SK-N-SH (cell line): ENCODE data around the gene CYTL1. TPM values are rescaled to one million over a fixed set of nuclear protein-coding genes. Genes with fewer than 3 reads are reported as not detected.

Experiments used
- CTCF ChIA-PET: fragments of 300-600, 350-600 bp; formaldehyde crosslinking; extraction: SDS; loops from one replicate; lab custom pipeline; 2021; lab: Yijun Ruan, JAX
- POLR2A ChIA-PET: fragments of 350-600 bp; sonication (Branson Sonifier 250); formaldehyde crosslinking; extraction: SDS; loops from one replicate; lab custom pipeline; 2020; ENCODE audit warnings: antibody characterized with exemption, inconsistent platforms; lab: Yijun Ruan, JAX
- DNase-seq: peaks from one replicate; pipeline ENCODE4 v3.0.0; 2012
- H2AFZ ChIP-seq: fragments of 200-600 bp; sonication (generic); 2 replicates; pipeline ENCODE4 v1.8.1; 2016; ENCODE audit warnings: antibody characterized with exemption, mild to moderate bottlenecking, low read depth
- H3F3A ChIP-seq: fragments of 200-600 bp; sonication (generic); replicated peaks from 2 replicates; pipeline ENCODE3; 2016; ENCODE audit warnings: antibody characterized with exemption, mild to moderate bottlenecking; ENCODE audit not compliant: insufficient read depth
- H3K27ac ChIP-seq, 2 experiments: fragments of 200-500 bp in 1 of 2; fragments of 200-600 bp in 1 of 2; sonication (Bioruptor generic) in 1 of 2; sonication (generic), shearing (Covaris generic) in 1 of 2; 2 replicates each; pipeline versions ENCODE4 v1.5.1 to v1.6.1; 2014 to 2016; ENCODE audit warnings: low read depth in 2 of 2, inconsistent platforms in 1 of 2, low read length in 1 of 2, mild to moderate bottlenecking in 1 of 2, mixed read lengths in 1 of 2
- H3K27me3 ChIP-seq: fragments of 200-600 bp; sonication (generic), shearing (Covaris generic); 2 replicates; pipeline ENCODE4 v1.6.1; 2016; ENCODE audit warnings: mixed run types; ENCODE audit not compliant: insufficient read depth
- H3K36me3 ChIP-seq, 2 experiments: fragments of 200-500 bp in 1 of 2; fragments of 200-600 bp in 1 of 2; sonication (Bioruptor generic) in 1 of 2; sonication (generic) in 1 of 2; replicated peaks in 1 of 2; 2 replicates each; pipeline versions ENCODE3 to v1.5.1; 2014 to 2016; ENCODE audit warnings: low read length in 1 of 2, mild to moderate bottlenecking in 1 of 2; ENCODE audit not compliant: insufficient read depth in 2 of 2, control insufficient read depth in 1 of 2
- H3K4me1 ChIP-seq, 2 experiments: fragments of 200-500 bp in 1 of 2; fragments of 200-600 bp in 1 of 2; sonication (Bioruptor generic) in 1 of 2; sonication (generic), shearing (Covaris generic) in 1 of 2; 2 replicates each; pipeline versions ENCODE4 v1.5.1 to v1.6.1; 2014 to 2016; ENCODE audit warnings: low read depth in 1 of 2, low read length in 1 of 2, mixed run types in 1 of 2; ENCODE audit not compliant: insufficient read depth in 2 of 2, control insufficient read depth in 1 of 2
- H3K4me2 ChIP-seq: fragments of 200-600 bp; sonication (generic), shearing (Covaris generic); 2 replicates; pipeline ENCODE4 v1.6.1; 2017; ENCODE audit warnings: mixed run types
- H3K4me3 ChIP-seq, 2 experiments: fragments of 200-500 bp in 1 of 2; fragments of 200-600 bp in 1 of 2; sonication (Bioruptor generic) in 1 of 2; sonication (generic), shearing (Covaris generic) in 1 of 2; 2 replicates each; pipeline versions ENCODE4 v1.5.1 to v1.8.1; 2014 to 2016; ENCODE audit warnings: low read depth in 2 of 2, inconsistent platforms in 1 of 2, low read length in 1 of 2, mild to moderate bottlenecking in 1 of 2, mixed read lengths in 1 of 2, moderate library complexity in 1 of 2
- H3K79me2 ChIP-seq: fragments of 200-600 bp; sonication (generic); 2 replicates; pipeline ENCODE4 v1.8.1; 2017; ENCODE audit warnings: mild to moderate bottlenecking; ENCODE audit not compliant: insufficient read depth
- H3K9ac ChIP-seq: fragments of 200-600 bp; sonication (generic); 2 replicates; pipeline ENCODE4 v1.6.1; 2017; ENCODE audit warnings: mixed run types
- H3K9me2 ChIP-seq: fragments of 200-600 bp; sonication (generic); 2 replicates; pipeline ENCODE4 v1.6.1; 2017; ENCODE audit warnings: mixed run types
- H3K9me3 ChIP-seq: fragments of 200-600 bp; sonication (generic); 2 replicates; pipeline ENCODE4 v1.6.1; 2017; ENCODE audit warnings: mixed run types, mild to moderate bottlenecking, moderate library complexity
- H4K20me1 ChIP-seq: fragments of 200-600 bp; sonication (generic); 2 replicates; pipeline ENCODE4 v1.6.1; 2017; ENCODE audit warnings: mild to moderate bottlenecking, mixed run types; ENCODE audit not compliant: insufficient read depth
- CHD2 ChIP-seq: fragments of 150-350 bp; IDR thresholded peaks from 2 replicates; pipeline ENCODE4 v1.6.1; 2018; ENCODE audit warnings: low read length; ENCODE audit not compliant: partially characterized antibody
- ELF1 ChIP-seq: IDR thresholded peaks from 2 replicates; pipeline ENCODE4 v1.4.0; 2012
- EP300 ChIP-seq, 2 experiments: IDR thresholded peaks; 2 replicates each; pipeline versions ENCODE4 v1.4.0 to v1.6.1; 2012; ENCODE audit warnings: borderline replicate concordance in 1 of 2, low read depth in 1 of 2, low read length in 1 of 2
- EZH2phosphoT487 ChIP-seq: fragments of 200-600 bp; sonication (generic); IDR thresholded peaks from 2 replicates; pipeline ENCODE4 v1.6.1; 2017; ENCODE audit warnings: low read depth, mixed run types, mild to moderate bottlenecking, antibody characterized with exemption, moderate library complexity, borderline replicate concordance
- GATA2 ChIP-seq: sonication (generic); formaldehyde crosslinking; IDR thresholded peaks from 2 replicates; pipeline ENCODE4 v1.5.0; 2020; ENCODE audit warnings: mild to moderate bottlenecking, missing genetic modification reagents
- JUND ChIP-seq: IDR thresholded peaks from 2 replicates; pipeline ENCODE4 v1.4.0; 2012
- MAX ChIP-seq: IDR thresholded peaks from 2 replicates; pipeline ENCODE4 v1.4.0; 2012; ENCODE audit warnings: low read depth
- MEF2A ChIP-seq: IDR thresholded peaks from 2 replicates; pipeline ENCODE4 v1.4.0; 2012; ENCODE audit warnings: low read depth, borderline replicate concordance
- NRF1 ChIP-seq: IDR thresholded peaks from 2 replicates; pipeline ENCODE4 v1.6.1; 2012; ENCODE audit warnings: low read depth, mild to moderate bottlenecking, low read length
- POLR2AphosphoS5 ChIP-seq: IDR thresholded peaks from 2 replicates; pipeline ENCODE4 v1.6.1; 2012; ENCODE audit warnings: low read depth, low read length
- RFX5 ChIP-seq: IDR thresholded peaks from 2 replicates; pipeline ENCODE4 v1.6.1; 2012; ENCODE audit warnings: mild to moderate bottlenecking, improper control_type of control experiment, low read length
- SIN3A ChIP-seq: IDR thresholded peaks from 2 replicates; pipeline ENCODE4 v1.6.1; 2012; ENCODE audit warnings: low read depth, mild to moderate bottlenecking, low read length, moderate library complexity, borderline replicate concordance
- SMC3 ChIP-seq: IDR thresholded peaks from 2 replicates; pipeline ENCODE4 v1.6.1; 2012; ENCODE audit warnings: low read depth, low read length, improper control_type of control experiment
- TCF12 ChIP-seq: IDR thresholded peaks from 2 replicates; pipeline ENCODE4 v1.4.0; 2012
- TEAD4 ChIP-seq: IDR thresholded peaks from 2 replicates; pipeline ENCODE4 v1.4.0; 2012; ENCODE audit warnings: mild to moderate bottlenecking, borderline replicate concordance; ENCODE audit not compliant: insufficient read depth
- USF2 ChIP-seq: fragments of 150-350 bp; IDR thresholded peaks from 2 replicates; pipeline ENCODE4 v1.6.1; 2017; ENCODE audit warnings: antibody characterized with exemption, low read length, low read depth, borderline replicate concordance
- YY1 ChIP-seq: IDR thresholded peaks from 2 replicates; pipeline ENCODE4 v1.4.0; 2012; ENCODE audit warnings: low read depth, mild to moderate bottlenecking
- WGBS: methylation state at CpG from one replicate; pipeline ENCODE4 v1.1.6; 2017; ENCODE audit warnings: low lambda C conversion rate; 5-methylcytosine and 5-hydroxymethylcytosine counted together
- polyA plus RNA-seq, 3 experiments: library from polyadenylated mRNA; depleted of rRNA; stranded (reverse); fragments of >200 nt; gene quantifications; 2 replicates each; pipeline ENCODE4 v1.2.3, GENCODE V29; 2012
- TF ChIP-seq, protein P1 (sequence below): IDR thresholded peaks from 2 replicates; pipeline ENCODE4; 2012
- TF ChIP-seq, protein P2 (sequence below): IDR thresholded peaks from 2 replicates; pipeline ENCODE4 v1.6.1; 2012; ENCODE audit warnings: mild to moderate bottlenecking, low read depth, low read length, moderate library complexity

Gene CYTL1
- polyA plus RNA-seq, 1 of the 3 experiments (the other 2 are of a cell fraction) = 3.0 TPM

GRCh38 chr4:4981427-4981826 is 37.8 kb downstream of the CYTL1 start (continued):
- TF ChIP-seq JUND = no peak

GRCh38 chr4:4980621-4981230 is 38.5 kb downstream of the CYTL1 start:
- H2AFZ ChIP-seq = no peak overlapping the region
- H3K9me2 ChIP-seq = no peaks in the 10 kb centered on the region
- no peaks in the 10 kb centered on the region; the same call in 1 of the 2 replicates for H3K27me3 ChIP-seq
- no peaks in the 10 kb centered on the region for H3K79me2 ChIP-seq
- no peaks in the 10 kb centered on the region for H4K20me1 ChIP-seq
- DNase-seq = no peak
- CTCF ChIA-PET = no interaction called here
- TF ChIP-seq POLR2AphosphoS5 (no peak), SIN3A (no peak), EZH2phosphoT487 (no peak), SMC3 (no peak), CHD2 (no peak), MEF2A (no peak), TEAD4 (no peak), ELF1 (no peak), YY1 (no peak), EP300 (IDR thresholded peaks at IDR 0.05; ENCODE audit: borderline replicate concordance in 1 of 2, low read depth in 1 of 2, low read length in 1 of 2) (no peak), GATA2 (CRISPR knock-in tag) (no peak), JUND (no peak), RFX5 (no peak), NRF1 (no peak), USF2 (no peak), TCF12 (no peak), MAX (no peak)
- TF ChIP-seq, protein P1, sequence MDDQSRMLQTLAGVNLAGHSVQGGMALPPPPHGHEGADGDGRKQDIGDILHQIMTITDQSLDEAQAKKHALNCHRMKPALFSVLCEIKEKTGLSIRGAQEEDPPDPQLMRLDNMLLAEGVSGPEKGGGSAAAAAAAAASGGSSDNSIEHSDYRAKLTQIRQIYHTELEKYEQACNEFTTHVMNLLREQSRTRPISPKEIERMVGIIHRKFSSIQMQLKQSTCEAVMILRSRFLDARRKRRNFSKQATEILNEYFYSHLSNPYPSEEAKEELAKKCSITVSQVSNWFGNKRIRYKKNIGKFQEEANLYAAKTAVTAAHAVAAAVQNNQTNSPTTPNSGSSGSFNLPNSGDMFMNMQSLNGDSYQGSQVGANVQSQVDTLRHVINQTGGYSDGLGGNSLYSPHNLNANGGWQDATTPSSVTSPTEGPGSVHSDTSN = no peak
- TF ChIP-seq, protein P2, sequence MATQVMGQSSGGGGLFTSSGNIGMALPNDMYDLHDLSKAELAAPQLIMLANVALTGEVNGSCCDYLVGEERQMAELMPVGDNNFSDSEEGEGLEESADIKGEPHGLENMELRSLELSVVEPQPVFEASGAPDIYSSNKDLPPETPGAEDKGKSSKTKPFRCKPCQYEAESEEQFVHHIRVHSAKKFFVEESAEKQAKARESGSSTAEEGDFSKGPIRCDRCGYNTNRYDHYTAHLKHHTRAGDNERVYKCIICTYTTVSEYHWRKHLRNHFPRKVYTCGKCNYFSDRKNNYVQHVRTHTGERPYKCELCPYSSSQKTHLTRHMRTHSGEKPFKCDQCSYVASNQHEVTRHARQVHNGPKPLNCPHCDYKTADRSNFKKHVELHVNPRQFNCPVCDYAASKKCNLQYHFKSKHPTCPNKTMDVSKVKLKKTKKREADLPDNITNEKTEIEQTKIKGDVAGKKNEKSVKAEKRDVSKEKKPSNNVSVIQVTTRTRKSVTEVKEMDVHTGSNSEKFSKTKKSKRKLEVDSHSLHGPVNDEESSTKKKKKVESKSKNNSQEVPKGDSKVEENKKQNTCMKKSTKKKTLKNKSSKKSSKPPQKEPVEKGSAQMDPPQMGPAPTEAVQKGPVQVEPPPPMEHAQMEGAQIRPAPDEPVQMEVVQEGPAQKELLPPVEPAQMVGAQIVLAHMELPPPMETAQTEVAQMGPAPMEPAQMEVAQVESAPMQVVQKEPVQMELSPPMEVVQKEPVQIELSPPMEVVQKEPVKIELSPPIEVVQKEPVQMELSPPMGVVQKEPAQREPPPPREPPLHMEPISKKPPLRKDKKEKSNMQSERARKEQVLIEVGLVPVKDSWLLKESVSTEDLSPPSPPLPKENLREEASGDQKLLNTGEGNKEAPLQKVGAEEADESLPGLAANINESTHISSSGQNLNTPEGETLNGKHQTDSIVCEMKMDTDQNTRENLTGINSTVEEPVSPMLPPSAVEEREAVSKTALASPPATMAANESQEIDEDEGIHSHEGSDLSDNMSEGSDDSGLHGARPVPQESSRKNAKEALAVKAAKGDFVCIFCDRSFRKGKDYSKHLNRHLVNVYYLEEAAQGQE = no peak
- TF ChIP-seq, all 33 proteins: peak for 0
- WGBS = 21% methylated on average over 9 of the region's 12 CpGs
- H3K9ac ChIP-seq = no peak overlapping the region
- no peak overlapping the region for H3K4me2 ChIP-seq
- no peaks in the 10 kb centered on the region for H3K36me3 ChIP-seq
- no peaks in the 10 kb centered on the region; the same call in 1 of the 2 replicates for H3K9me3 ChIP-seq
- POLR2A ChIA-PET = no interaction called here
- no peak overlapping the region for H3K4me3 ChIP-seq
- no peaks in the 10 kb centered on the region for H3K4me1 ChIP-seq
- no peak overlapping the region for H3K27ac ChIP-seq
- no peaks in the 10 kb centered on the region for H3F3A ChIP-seq
